Activated CD4-positive, alpha-beta T cell treated with anti-CD3 and anti-CD28 coated beads, Interleukin-2, amount 50 U/mL, for 1 hour (primary cell): ENCODE measurements around the gene NOC2L.

Experiments used
- DNase-seq: peaks from one replicate; pipeline ENCODE4 v3.0.0-alpha.2; 2020

NOC2L gene

DNA sequence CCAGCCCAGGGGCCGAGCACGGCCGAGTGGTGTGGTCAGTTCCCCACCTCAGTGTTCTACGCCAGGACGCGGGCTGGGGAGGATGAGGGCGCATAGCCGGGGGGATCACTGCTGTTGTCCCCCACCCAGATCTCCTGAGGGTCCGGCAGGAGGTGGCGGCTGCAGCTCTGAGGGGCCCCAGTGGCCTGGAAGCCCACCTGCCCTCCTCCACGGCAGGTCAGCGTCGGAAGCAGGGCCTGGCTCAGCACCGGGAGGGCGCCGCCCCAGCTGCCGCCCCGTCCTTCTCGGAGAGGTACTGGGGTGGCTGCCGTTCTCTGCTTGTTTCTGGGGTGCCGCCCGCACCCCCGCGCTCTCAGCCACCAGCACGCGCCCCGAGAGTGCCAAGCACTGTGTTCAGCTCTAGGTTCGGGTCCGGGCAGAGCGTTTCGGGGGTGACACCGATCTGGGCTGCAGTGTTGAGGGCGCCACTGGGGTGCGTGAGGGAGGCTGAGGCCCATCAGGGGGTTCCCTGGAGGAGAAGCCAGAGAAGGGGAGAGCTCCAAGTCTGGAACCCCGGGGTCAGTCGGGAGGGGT, 18.0 kb downstream of the NOC2L start:
- DNase-seq, result no peak

DNA sequence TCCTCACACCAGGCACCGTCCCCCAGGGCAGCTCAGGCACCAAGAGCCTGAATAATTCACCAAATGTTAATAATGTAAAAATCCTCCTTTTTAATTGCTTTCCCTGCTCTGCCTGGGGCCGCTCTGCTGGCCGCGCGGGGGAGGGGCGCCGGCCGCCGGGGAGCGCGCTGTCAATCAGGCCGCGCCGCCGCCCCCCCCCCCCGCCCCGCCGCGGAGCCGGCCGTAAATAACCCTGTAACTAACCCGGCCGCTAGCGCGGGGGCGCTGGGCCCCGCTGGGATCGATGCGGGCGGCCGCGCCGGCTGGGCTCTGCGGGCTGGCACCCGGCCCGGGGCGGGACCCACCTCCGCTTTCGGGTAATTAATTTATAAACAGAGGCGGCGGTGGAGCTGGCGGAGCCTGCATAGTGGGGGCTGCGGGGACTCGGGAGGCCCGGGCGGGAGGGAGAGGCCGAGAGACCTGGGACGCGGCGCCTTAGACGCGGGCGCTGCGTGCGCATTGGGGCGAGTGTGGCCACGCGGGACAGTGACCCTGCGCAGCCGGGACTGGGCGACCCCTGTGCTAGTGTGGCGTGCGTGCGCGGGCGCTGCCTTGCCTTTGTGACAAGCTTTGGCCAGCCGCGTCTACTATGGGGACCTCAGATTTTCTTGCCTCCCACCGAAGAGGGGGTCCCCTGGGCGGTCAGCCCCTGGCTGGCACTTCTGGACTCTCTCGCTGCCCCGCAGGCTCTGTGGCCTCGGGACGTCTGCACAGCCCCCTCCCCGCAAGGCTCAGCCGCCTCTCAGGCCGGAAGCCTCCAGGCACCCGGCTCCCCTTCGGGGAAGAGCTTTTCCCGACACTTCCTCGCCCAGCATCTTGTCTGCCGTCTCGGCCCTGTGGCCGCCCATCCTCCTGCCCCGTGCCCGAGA, 18.7 kb downstream of the NOC2L start:
- DNase-seq, result no peak

DNA sequence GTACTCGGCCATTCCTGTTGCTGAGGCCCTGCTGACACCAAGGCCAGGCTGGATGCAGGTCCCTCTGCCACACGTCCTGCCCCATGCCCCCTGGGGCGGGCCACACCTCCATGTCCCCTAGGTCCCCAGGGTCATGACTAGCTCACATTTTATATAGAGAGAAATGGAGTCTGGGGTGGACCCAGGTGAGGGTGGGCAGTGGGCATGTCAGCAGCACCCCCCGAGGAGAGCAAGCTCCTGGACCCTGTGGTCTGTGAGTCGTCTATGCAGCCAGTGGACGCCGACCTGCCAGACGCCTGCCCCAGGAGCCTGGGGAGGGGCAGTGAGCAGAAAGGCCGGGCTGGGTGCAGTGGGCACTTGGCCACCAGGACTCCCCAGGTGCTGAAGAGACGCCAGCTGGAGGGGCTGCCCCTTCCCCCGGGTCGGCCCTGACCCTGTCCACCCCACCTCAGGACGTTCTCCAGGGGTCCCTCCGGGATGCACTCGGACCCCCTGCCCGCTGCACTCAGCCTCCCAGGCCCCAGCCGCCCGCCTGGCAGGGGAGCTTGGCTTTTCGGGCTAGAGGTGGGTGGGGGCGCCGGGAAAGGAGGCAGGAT, 19.4 kb downstream of the NOC2L start:
- no peak for DNase-seq

DNA sequence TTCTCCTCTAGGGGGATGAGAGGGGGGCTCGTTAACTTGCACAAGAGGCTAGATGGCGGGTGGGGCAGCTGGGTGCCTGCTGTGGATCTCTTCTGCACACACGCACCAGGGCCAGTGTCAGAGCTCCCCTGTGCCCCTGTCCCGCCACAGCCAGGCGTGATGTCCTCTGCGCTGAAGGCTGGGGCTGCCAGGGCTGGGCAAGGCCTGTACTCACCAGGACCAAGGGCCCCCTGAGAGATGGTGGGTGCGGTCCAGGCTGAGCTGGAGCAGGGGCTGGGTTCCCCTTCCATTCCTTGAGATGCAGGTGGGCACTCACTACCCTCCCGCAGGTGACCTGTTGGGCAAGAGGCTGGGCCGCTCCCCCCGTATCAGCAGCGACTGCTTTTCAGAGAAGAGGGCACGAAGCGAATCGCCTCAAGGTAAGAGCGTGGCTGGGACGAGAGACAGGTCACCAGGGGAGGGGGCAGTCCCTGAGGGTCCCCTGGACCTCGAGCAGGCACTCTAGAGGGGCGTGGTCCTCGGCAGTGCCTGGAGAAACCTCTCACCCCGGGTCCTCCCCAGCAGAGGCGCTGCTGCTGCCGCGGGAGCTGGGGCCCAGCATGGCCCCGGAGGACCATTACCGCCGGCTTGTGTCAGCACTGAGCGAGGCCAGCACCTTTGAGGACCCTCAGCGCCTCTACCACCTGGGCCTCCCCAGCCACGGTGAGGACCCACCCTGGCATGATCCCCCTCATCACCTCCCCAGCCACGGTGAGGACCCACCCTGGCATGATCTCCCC, 20.2 kb downstream of the NOC2L start:
- DNase-seq, result no peak

- DNase-seq, result no peak
Measured at GRCh38 chr1:938088-938683, 20.9 kb downstream of the NOC2L start.

DNA sequence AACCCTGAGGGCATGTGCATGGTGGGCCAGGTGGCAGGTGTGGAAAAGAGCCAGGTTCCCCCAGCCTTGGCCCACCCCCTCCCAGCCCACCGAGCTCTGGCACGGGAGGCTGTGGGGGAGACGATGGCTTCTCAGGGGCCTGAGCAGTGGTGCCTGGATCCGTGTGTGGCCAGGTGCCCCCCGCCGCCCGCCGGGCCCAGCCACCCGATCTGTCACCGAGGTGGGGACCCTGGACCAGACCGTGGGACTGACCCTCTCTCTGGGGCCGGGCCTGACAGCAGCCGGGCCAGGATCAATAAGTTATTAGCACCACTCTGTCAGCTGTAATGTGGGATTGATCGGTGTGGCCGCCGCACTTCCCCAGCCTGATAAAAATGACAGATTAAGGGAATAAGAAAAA, 21.5 kb downstream of the NOC2L start:
- no peak for DNase-seq

GRCh38 chr1:936348-937264, 22.4 kb downstream of the NOC2L start:
- no peak for DNase-seq

DNA sequence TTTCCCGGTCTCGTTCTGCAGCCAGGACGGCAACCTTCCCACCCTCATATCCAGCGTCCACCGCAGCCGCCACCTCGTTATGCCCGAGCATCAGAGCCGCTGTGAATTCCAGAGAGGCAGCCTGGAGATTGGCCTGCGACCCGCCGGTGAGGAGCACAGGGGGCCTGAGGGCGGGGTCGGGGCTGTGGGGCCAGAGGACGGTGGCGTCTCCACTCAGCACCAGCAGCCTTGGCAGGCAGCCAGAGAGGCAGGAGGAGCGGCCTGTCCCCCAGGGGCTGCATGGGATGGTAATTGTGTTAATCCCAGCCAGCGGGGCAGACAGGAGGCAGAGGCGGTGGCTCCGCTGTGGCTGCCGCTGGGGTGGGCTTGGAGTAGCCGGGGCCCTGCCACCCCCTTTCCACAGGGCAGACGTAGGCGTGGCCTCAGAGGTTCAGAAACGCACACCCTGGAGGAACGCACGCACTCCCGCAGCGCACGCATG, 23.3 kb downstream of the NOC2L start:
- DNase-seq, result no peak

DNA sequence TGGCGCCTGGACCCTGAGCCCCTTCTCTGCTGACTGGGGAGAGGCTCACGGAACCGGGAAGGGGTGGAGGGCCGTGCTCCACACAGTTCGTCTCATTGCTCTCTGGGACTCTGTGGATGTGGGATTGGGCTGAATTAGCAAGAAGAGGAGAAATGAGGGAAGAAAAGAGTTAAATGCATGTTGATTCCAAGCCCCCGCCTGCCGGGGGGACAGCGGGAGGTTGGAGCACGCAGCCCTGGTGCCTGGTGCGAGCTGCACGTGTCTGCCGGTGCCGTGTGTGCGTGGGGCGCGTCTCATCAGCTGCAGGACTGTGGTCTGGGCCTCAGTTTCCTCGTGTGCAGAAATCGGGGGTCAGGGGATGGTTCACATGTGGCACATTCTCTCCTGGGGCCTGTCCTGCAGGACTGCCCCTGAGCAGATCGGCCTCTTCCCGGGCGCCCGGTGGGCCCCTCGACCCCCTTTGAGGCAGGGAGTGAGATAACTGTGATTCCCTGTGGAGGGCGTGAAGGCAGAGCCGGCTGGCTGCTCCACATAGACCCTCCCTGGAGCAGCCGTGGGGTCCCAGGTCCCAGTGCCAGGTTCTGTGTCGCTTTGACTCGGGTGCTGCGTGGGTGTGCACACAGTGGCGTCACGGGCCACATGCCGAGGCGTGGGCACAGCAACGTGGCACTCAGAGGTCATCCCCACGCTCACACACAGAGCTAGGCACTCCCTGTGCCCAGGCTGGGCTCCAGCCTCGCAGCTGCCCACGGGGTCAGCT, 23.9 kb downstream of the NOC2L start:
- DNase-seq, result no peak

- no peak for DNase-seq
Measured at GRCh38 chr1:933603-933940, 25.5 kb downstream of the NOC2L start.

- DNase-seq, result no peak
Measured at GRCh38 chr1:932776-933602, 26.1 kb downstream of the NOC2L start.

DNA sequence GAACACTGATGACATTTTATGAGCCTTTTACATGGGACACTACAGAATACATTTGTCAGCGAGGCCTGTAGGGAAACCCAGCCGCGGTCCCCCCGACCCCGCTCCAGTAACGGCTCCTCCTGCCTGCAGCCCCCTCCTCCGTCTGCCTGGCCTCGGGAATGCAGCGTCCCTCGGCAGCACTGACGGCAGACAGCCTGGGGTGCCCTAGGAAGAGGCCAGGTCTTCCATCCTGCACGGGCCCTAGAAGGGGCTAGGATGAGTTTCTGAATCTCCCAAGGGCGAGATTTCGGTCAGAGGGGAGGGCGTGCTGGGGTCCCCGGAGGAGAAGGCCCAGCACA, 26.9 kb downstream of the NOC2L start:
- DNase-seq, result no peak

DNA sequence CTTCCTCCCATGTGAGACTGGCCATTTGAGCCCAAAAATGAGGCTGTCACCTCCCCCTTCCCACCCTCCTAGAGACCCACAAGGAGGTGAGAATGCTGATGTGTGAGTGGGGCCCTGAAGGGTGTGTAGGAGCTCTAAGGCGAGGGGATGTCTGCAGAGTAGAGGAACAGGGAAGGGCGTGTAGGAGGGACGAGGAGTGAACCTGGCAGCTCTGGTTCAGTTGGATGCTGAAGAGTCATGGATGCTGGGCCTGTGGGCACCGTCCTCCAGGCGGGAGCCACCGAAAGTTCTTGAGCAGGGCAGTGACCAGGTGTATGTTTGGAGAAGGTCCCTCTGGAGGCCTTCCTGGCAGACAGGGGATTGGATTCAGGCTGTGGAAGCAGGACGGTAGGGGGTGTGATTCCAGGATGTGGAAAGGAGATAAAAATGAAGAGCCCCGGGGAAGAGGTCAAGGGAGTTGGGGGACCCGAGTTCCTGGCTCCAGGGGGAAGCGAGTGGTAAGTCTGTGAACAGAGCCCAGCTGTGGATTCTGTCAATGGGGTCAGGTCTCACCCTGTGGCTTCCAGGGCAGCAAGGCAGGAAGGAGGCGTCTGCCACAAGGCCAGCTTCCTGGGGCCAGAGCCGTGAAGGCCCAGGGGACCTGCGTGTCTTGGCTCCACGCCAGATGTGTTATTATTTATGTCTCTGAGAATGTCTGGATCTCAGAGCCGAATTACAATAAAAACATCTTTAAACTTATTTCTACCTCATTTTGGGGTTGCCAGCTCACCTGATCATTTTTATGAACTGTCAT, 27.5 kb downstream of the NOC2L start:
- DNase-seq, result no peak

DNA sequence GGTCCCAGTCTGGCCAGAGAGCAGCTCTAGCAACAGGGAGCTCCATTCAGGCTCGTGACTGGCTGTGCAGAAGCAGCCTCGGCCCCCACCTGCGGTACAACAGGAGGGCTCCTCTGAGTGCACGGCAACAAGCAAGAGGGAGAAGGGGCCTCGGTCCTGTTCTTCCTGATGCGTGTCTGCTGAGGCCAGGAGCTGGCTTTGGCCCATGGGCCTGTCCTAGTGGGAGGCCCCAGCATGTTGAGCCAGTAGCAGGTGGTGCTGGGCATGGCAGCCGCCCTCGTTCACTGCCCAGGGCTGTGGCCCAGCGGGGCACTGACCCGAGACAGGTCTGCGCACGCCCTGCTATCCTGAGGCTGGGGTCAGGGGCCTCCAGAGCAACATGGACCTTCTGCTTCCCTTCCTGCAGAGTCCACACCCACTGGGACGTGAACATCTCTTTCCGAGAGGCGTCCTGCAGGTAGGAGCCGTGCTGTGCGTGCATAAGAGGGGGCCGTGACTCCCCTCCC, 28.4 kb downstream of the NOC2L start:
- no peak for DNase-seq

- no peak for DNase-seq
Measured at GRCh38 chr1:929712-930632, 29.1 kb downstream of the NOC2L start.

DNA sequence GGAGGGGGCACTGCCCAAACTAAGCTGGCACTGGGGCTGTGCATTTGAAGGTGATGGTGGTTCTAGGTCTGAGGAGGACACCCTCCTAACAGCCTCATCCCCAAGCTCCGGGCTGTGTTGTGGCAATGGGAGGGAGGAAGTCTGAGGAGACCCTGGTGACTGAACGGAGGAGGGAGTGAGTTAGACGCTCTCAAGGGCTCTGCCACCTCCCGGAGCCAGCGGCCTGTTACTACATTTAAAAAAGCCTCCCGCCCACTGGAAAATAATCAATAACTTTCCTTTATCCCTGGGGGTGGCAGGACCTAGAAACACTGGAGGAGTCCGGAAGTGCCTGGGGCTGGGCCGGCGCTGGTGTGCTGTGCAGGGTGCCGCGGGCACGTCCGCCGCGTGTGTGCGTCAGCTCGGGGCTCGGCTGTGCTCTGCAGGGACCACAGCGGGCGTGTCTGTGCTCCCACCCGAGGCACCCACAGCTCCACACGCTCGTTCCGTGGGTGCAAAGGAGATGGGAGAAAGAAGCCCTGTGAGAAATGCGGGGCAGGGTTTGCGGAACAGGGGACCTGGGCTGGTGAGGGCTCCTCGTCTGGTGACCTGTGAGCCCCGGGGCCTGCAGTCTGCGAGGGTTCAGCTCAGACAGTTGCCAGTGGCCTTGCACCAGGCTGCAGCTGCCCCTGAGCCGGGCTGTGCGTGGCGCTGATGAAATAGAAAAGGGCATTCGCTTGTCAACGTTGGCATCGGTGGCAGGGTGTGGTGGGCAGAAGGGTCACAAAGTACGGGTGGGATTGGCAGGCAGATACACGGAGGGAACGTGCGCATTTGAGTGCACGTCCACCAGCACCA, 30.0 kb downstream of the NOC2L start:
- DNase-seq, result no peak

- DNase-seq, result no peak
Measured at GRCh38 chr1:927748-928147, 31.3 kb downstream of the NOC2L start.
